GM19463 (cell line): Measurements from ENCODE around the gene TMEM270.
"Not testable (repeated sequence)": the region's sequence is repeated elsewhere in the genome, so short reads cannot be mapped to it uniquely, and the experiment has no call there.

Experiments
- ATAC-seq: cut with Tn5 transposase; IDR thresholded peaks from one replicate; pipeline ENCODE4 v1.9.1; 2021; ENCODE audit warnings: mild to moderate bottlenecking, moderate library complexity; ENCODE audit not compliant: unreplicated experiment

TMEM270 gene

GRCh38 chr7:73860859-73861258 is at the start of gene TMEM270:
TSS of gene TMEM270 (plus strand) at chr7:73861159. CDS start at chr7:73861195, 36 bp downstream.
- no peak for ATAC-seq

DNA sequence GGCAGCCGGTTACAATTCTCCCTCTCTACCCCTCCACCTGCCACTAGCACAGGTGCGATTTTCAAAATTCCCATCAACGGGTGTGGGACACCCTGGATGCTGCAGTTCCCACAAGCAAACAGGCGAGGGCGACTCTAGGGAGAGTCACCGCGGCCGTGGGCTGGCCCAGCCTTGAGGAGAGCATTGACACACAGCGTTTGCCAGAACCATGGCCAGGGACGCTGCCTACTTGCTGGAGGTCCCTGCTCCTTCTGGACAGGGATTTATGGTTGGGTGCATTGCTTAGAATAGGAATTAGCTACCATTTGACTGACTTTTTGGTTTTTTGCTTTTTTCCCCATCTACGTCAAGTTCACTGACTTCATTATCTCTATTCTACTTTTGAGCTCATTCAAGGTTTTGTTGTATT is 49.2 kb upstream of the TMEM270 start:
- no peak for ATAC-seq

GRCh38 chr7:73812996-73813395 is 48.0 kb upstream of the TMEM270 start:
- ATAC-seq = no peak

DNA sequence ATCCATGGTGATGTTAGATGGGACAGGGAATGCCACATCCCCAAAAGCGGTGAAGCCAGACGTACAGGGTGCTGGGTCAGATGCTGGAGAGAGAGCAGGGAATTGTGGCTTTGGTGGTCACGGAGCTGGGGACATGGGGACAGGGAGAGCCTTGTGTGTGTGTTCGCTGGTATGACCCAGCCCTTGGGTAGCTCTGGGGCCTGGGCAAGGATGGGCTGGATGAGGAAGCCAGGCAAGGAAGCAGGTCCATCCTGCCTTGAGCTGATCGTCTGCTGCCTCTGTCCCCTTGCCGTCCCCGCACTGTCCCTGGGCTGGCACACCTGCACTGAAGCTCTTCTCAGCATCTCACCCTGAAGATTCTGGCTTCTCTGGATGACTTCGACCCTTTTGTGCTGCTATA is 45.5 kb upstream of the TMEM270 start:
- no peak for ATAC-seq

- no peak for ATAC-seq
Measured at GRCh38 chr7:73817121-73817520, 43.8 kb upstream of the TMEM270 start.

GRCh38 chr7:73820013-73820412 is 40.9 kb upstream of the TMEM270 start:
- no peak for ATAC-seq

DNA sequence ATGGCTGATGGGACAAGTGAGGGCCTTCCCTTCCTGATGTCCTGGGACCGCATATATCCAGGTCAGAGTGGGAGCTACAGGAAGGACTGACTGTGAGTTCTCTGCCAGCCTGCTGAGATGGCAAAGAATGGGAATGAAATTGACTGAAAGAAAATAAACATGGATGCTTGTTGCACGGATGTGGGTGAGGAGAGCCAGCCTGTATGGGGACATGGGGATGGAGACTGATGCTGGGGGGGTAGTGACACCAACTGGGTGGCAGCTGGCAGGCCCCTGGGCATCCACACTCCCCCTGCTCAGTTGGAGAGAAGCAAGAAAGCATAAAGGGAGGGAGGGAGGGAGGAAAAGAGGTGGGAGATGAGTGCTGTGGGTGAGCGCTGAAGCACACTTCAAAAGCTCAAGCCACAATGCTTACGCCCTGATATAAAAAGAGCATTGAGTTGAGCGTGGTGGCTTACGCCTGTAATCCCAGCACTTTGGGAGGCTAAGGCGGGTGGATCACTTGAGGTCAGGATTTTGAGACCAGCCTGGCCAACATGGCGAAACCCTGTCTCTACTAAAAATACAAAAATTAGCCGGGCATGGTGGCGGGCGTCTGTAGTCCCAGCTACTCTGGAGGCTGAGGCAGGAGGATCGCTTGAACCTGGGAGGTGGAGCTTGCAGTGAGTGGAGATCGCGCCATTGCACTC is 39.2 kb upstream of the TMEM270 start:
- not testable (repeated sequence) for ATAC-seq

DNA sequence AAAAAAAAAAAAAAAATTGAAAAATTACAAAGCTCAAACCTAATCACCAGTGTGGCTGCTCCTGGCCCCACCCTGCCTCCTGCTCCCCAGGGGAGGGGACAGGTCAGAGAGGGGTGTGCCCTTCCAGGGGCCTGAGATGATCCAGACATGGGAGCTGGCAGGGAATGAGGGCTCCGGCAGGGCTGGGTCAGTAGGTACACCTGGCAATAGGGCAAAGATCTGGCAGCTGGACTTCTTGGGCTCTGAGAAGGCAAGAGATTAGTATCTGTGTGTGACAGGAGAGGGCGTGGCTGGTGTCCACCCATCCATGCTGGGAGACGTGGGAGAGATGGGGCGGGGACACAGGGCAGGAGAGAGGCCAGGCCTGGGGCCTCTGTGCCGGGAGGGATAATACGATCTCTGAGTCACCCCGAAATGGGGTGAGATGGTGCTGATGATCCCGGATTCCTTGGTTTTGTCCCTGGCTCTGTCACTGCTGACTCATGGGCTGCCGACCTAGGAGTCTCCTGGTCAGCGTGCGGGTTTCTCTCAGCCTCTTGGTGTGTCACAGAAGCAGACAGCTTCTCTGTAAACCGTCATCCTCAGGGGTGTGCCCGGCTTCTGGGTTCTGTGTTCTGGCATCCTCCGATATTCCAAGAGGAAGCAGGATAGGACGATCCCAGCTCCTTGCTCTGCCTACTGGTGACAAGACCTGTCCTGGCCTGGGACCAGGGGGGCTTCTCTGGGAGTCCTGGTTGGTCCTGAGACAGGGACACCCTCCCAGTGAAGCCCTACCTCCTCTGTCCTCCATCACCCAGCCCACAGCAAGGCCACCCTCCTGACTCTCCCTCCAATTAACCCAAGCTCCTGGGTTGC is 38.4 kb upstream of the TMEM270 start:
- ATAC-seq = no peak

- no peak for ATAC-seq
Measured at GRCh38 chr7:73823257-73823656, 37.7 kb upstream of the TMEM270 start.

DNA sequence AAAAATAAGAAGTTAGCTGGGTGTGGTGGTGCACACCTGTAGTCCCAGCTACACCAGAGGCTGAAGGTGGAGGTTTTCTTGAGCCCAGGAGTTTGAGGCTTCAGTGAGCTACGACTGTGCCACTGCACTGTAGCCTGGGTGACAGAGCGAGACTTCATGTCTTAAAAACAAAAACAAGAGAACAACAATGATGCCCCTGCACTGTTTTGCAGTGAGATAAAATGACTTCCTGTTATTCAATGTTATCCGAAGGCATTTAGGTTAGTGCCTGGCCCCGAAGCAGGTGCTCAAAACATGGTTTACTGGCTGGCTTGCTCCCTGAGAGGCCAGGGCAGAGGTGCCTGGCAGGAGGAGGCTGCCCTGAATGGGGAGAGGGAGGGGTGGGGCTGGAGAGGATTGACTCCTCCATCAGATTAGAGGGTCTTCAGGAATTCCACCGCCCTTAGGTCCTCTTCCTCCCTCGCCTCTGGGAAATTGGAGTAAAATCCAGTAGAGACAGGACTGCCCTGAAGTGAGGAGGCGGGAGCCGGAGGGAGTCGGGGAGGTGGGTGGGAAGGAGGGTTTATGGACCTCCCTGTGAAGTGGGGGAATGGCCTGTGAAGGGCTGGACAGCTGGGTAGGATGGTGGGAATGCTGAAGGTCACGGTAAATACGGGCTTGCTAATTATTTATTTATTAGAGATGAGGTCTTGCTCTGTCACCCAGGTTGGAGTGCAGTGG is 36.9 kb upstream of the TMEM270 start:
- no peak for ATAC-seq

GRCh38 chr7:73824986-73825385 is 36.0 kb upstream of the TMEM270 start:
- ATAC-seq = no peak

- no peak for ATAC-seq
Measured at GRCh38 chr7:73827567-73828106, 33.3 kb upstream of the TMEM270 start.

DNA sequence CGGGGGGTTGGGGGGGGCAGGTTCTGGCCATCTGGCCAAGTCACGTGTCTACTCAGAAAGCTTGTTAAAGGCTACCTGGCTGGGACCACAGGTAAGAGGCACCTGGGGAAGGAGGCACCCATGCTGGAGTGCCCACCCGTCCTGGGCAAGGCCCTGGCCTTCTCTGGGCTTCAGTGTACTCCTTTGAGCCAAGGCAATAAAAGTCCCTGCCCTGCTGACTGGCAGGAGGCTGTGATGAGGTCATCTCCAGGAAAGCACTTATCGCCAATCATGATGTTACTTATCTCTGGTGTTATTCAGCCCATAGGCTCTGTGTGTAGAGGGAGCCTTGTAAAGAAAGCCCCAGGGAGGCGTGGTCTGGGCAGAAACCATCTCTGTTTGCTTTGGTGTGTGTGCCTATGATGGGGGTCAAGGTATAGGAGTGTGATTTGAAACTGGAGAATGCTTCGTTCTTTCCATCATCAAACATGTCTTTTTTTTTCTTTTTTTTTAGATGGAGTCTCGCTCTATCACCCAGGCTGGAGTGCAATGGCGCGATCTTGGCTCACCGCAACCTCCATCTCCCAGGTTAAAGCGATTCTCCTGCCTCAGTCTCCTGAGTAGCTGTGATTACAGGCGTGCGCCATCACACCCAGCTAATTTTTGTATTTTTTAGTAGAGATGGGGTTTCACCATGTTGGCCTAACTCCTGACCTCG is 32.7 kb upstream of the TMEM270 start:
- ATAC-seq = no peak

DNA sequence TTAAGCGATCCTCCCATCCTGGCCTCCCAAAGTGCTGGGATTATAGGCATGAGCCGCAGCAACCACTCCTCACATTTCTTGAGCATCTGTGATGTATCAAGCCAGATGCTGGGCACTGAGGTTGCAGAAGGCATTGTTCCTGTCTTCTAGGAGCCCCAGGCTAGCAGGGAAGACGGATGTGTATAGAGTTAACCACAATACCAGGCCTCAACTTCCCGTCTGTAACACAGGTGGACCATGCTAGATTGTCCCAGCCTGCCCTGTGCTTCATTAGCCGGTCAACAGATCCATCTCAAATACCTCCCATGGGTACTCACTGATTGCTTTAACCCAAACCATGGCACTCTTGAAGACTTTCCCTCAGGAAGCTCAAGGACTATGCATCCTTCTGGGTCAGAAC is 32.0 kb upstream of the TMEM270 start:
- ATAC-seq = no peak

- ATAC-seq = no peak
Measured at GRCh38 chr7:73829505-73829904, 31.5 kb upstream of the TMEM270 start.

- ATAC-seq = no peak
Measured at GRCh38 chr7:73829921-73830680, 30.9 kb upstream of the TMEM270 start.

DNA sequence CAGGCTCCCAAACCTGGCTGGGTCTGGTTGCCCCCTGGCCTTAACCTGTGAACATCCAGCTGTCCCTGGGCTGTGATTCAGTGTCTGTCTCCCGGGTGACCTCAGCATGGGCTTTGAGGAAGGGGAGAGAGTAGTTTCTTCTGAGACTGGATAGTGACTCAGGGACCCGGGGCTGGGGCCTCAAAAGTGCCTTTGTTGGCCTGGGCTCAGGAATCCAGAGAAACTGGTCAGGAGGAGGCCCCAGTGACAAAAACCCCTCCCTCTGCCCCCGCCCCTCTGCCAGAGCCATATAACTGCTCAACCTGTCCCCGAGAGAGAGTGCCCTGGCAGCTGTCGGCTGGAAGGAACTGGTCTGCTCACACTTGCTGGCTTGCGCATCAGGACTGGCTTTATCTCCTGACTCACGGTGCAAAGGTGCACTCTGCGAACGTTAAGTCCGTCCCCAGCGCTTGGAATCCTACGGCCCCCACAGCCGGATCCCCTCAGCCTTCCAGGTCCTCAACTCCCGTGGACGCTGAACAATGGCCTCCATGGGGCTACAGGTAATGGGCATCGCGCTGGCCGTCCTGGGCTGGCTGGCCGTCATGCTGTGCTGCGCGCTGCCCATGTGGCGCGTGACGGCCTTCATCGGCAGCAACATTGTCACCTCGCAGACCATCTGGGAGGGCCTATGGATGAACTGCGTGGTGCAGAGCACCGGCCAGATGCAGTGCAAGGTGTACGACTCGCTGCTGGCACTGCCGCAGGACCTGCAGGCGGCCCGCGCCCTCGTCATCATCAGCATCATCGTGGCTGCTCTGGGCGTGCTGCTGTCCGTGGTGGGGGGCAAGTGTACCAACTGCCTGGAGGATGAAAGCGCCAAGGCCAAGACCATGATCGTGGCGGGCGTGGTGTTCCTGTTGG is 30.0 kb upstream of the TMEM270 start, which contains the start of gene CLDN4:
Gene CLDN4 (plus strand): TSS at position 316 of the 903 bp plus-strand sequence. CDS start 206 bp downstream, at position 522.
- ATAC-seq = no peak

GRCh38 chr7:73831584-73831833 is 29.4 kb upstream of the TMEM270 start:
- no peak for ATAC-seq
